Stomach (tissue), 4 donors: ENCODE results near the gene ERO1B.

Experiments
- CTCF ChIP-seq, 7 experiments: fragments of 450-650 bp in 4 of 7; fragments of 200-600 bp in 3 of 7; sonication (generic) in 3 of 7; IDR thresholded peaks; one replicate each; pipeline ENCODE4 v1.5.1; 2016 to 2019; ENCODE audit warnings: antibody characterized with exemption in 7 of 7, control low read depth in 2 of 7, mild to moderate bottlenecking in 1 of 7
- POLR2A ChIP-seq, 4 donors: fragments of 450-650 bp; IDR thresholded peaks; one replicate each; pipeline ENCODE4 v1.6.1; 2016; ENCODE audit warnings: antibody characterized with exemption in 4 of 4, control low read depth in 2 of 4, mild to moderate bottlenecking in 1 of 4, moderate library complexity in 1 of 4
- POLR2AphosphoS5 ChIP-seq, 3 donors: sonication (generic); formaldehyde crosslinking; IDR thresholded peaks; one replicate each; pipeline ENCODE4 v1.6.1; 2016; ENCODE audit warnings: antibody characterized with exemption in 3 of 3

GRCh38 chr1:236209185-236209584 is 72.6 kb downstream of the ERO1B start:
- TF ChIP-seq CTCF (IDR thresholded peaks at IDR 0.05) (no peak), POLR2AphosphoS5 (IDR thresholded peaks at IDR 0.05) (no peak), POLR2A (IDR thresholded peaks at IDR 0.05) (no peak)
